SK-N-SH (cell line): ENCODE data around the gene ADK. TPM values are rescaled to one million over a fixed set of nuclear protein-coding genes. Genes with fewer than 3 reads are reported as not detected.

Experiments
- CTCF ChIA-PET: fragments of 300-600, 350-600 bp; formaldehyde crosslinking; extraction: SDS; loops from one replicate; lab custom pipeline; 2021; lab: Yijun Ruan, JAX
- POLR2A ChIA-PET: fragments of 350-600 bp; sonication (Branson Sonifier 250); formaldehyde crosslinking; extraction: SDS; loops from one replicate; lab custom pipeline; 2020; ENCODE audit warnings: antibody characterized with exemption, inconsistent platforms; lab: Yijun Ruan, JAX
- DNase-seq: peaks from one replicate; pipeline ENCODE4 v3.0.0; 2012
- H2AFZ ChIP-seq: fragments of 200-600 bp; sonication (generic); 2 replicates; pipeline ENCODE4 v1.8.1; 2016; ENCODE audit warnings: antibody characterized with exemption, mild to moderate bottlenecking, low read depth
- H3F3A ChIP-seq: fragments of 200-600 bp; sonication (generic); replicated peaks from 2 replicates; pipeline ENCODE3; 2016; ENCODE audit warnings: antibody characterized with exemption, mild to moderate bottlenecking; ENCODE audit not compliant: insufficient read depth
- H3K27ac ChIP-seq, 2 experiments: fragments of 200-500 bp in 1 of 2; fragments of 200-600 bp in 1 of 2; sonication (Bioruptor generic) in 1 of 2; sonication (generic), shearing (Covaris generic) in 1 of 2; 2 replicates each; pipeline versions ENCODE4 v1.5.1 to v1.6.1; 2014 to 2016; ENCODE audit warnings: low read depth in 2 of 2, inconsistent platforms in 1 of 2, low read length in 1 of 2, mild to moderate bottlenecking in 1 of 2, mixed read lengths in 1 of 2
- H3K27me3 ChIP-seq: fragments of 200-600 bp; sonication (generic), shearing (Covaris generic); 2 replicates; pipeline ENCODE4 v1.6.1; 2016; ENCODE audit warnings: mixed run types; ENCODE audit not compliant: insufficient read depth
- H3K36me3 ChIP-seq, 2 experiments: fragments of 200-500 bp in 1 of 2; fragments of 200-600 bp in 1 of 2; sonication (Bioruptor generic) in 1 of 2; sonication (generic) in 1 of 2; replicated peaks in 1 of 2; 2 replicates each; pipeline versions ENCODE3 to v1.5.1; 2014 to 2016; ENCODE audit warnings: low read length in 1 of 2, mild to moderate bottlenecking in 1 of 2; ENCODE audit not compliant: insufficient read depth in 2 of 2, control insufficient read depth in 1 of 2
- H3K4me1 ChIP-seq, 2 experiments: fragments of 200-500 bp in 1 of 2; fragments of 200-600 bp in 1 of 2; sonication (Bioruptor generic) in 1 of 2; sonication (generic), shearing (Covaris generic) in 1 of 2; 2 replicates each; pipeline versions ENCODE4 v1.5.1 to v1.6.1; 2014 to 2016; ENCODE audit warnings: low read depth in 1 of 2, low read length in 1 of 2, mixed run types in 1 of 2; ENCODE audit not compliant: insufficient read depth in 2 of 2, control insufficient read depth in 1 of 2
- H3K4me2 ChIP-seq: fragments of 200-600 bp; sonication (generic), shearing (Covaris generic); 2 replicates; pipeline ENCODE4 v1.6.1; 2017; ENCODE audit warnings: mixed run types
- H3K4me3 ChIP-seq, 2 experiments: fragments of 200-500 bp in 1 of 2; fragments of 200-600 bp in 1 of 2; sonication (Bioruptor generic) in 1 of 2; sonication (generic), shearing (Covaris generic) in 1 of 2; 2 replicates each; pipeline versions ENCODE4 v1.5.1 to v1.8.1; 2014 to 2016; ENCODE audit warnings: low read depth in 2 of 2, inconsistent platforms in 1 of 2, low read length in 1 of 2, mild to moderate bottlenecking in 1 of 2, mixed read lengths in 1 of 2, moderate library complexity in 1 of 2
- H3K79me2 ChIP-seq: fragments of 200-600 bp; sonication (generic); 2 replicates; pipeline ENCODE4 v1.8.1; 2017; ENCODE audit warnings: mild to moderate bottlenecking; ENCODE audit not compliant: insufficient read depth
- H3K9ac ChIP-seq: fragments of 200-600 bp; sonication (generic); 2 replicates; pipeline ENCODE4 v1.6.1; 2017; ENCODE audit warnings: mixed run types
- H3K9me2 ChIP-seq: fragments of 200-600 bp; sonication (generic); 2 replicates; pipeline ENCODE4 v1.6.1; 2017; ENCODE audit warnings: mixed run types
- H3K9me3 ChIP-seq: fragments of 200-600 bp; sonication (generic); 2 replicates; pipeline ENCODE4 v1.6.1; 2017; ENCODE audit warnings: mixed run types, mild to moderate bottlenecking, moderate library complexity
- H4K20me1 ChIP-seq: fragments of 200-600 bp; sonication (generic); 2 replicates; pipeline ENCODE4 v1.6.1; 2017; ENCODE audit warnings: mild to moderate bottlenecking, mixed run types; ENCODE audit not compliant: insufficient read depth
- CHD2 ChIP-seq: fragments of 150-350 bp; IDR thresholded peaks from 2 replicates; pipeline ENCODE4 v1.6.1; 2018; ENCODE audit warnings: low read length; ENCODE audit not compliant: partially characterized antibody
- EP300 ChIP-seq, 2 experiments: IDR thresholded peaks; 2 replicates each; pipeline versions ENCODE4 v1.4.0 to v1.6.1; 2012; ENCODE audit warnings: borderline replicate concordance in 1 of 2, low read depth in 1 of 2, low read length in 1 of 2
- GABPA ChIP-seq: IDR thresholded peaks from 2 replicates; pipeline ENCODE4 v1.4.0; 2012; ENCODE audit warnings: low read depth, mild to moderate bottlenecking
- GATA2 ChIP-seq: sonication (generic); formaldehyde crosslinking; IDR thresholded peaks from 2 replicates; pipeline ENCODE4 v1.5.0; 2020; ENCODE audit warnings: mild to moderate bottlenecking, missing genetic modification reagents
- JUND ChIP-seq: IDR thresholded peaks from 2 replicates; pipeline ENCODE4 v1.4.0; 2012
- MEF2A ChIP-seq: IDR thresholded peaks from 2 replicates; pipeline ENCODE4 v1.4.0; 2012; ENCODE audit warnings: low read depth, borderline replicate concordance
- NFIC ChIP-seq: IDR thresholded peaks from 2 replicates; pipeline ENCODE4 v1.4.0; 2012; ENCODE audit warnings: borderline replicate concordance
- NRF1 ChIP-seq: IDR thresholded peaks from 2 replicates; pipeline ENCODE4 v1.6.1; 2012; ENCODE audit warnings: low read depth, mild to moderate bottlenecking, low read length
- POLR2AphosphoS5 ChIP-seq: IDR thresholded peaks from 2 replicates; pipeline ENCODE4 v1.6.1; 2012; ENCODE audit warnings: low read depth, low read length
- RAD21 ChIP-seq: IDR thresholded peaks from 2 replicates; pipeline ENCODE4 v1.6.1; 2012; ENCODE audit warnings: mild to moderate bottlenecking, low read length
- RCOR1 ChIP-seq: fragments of 150-350 bp; IDR thresholded peaks from 2 replicates; pipeline ENCODE4 v1.6.1; 2017; ENCODE audit warnings: antibody characterized with exemption, low read length
- RFX5 ChIP-seq: IDR thresholded peaks from 2 replicates; pipeline ENCODE4 v1.6.1; 2012; ENCODE audit warnings: mild to moderate bottlenecking, improper control_type of control experiment, low read length
- RXRA ChIP-seq: IDR thresholded peaks from 2 replicates; pipeline ENCODE4 v1.4.0; 2012; ENCODE audit warnings: low read depth, mild to moderate bottlenecking, borderline replicate concordance
- SIN3A ChIP-seq: IDR thresholded peaks from 2 replicates; pipeline ENCODE4 v1.6.1; 2012; ENCODE audit warnings: low read depth, mild to moderate bottlenecking, low read length, moderate library complexity, borderline replicate concordance
- SMC3 ChIP-seq: IDR thresholded peaks from 2 replicates; pipeline ENCODE4 v1.6.1; 2012; ENCODE audit warnings: low read depth, low read length, improper control_type of control experiment
- TAF1 ChIP-seq: IDR thresholded peaks from 2 replicates; pipeline ENCODE4 v1.6.1; 2012; ENCODE audit warnings: low read depth, mild to moderate bottlenecking, low read length, moderate library complexity, borderline replicate concordance
- USF2 ChIP-seq: fragments of 150-350 bp; IDR thresholded peaks from 2 replicates; pipeline ENCODE4 v1.6.1; 2017; ENCODE audit warnings: antibody characterized with exemption, low read length, low read depth, borderline replicate concordance
- YY1 ChIP-seq: IDR thresholded peaks from 2 replicates; pipeline ENCODE4 v1.4.0; 2012; ENCODE audit warnings: low read depth, mild to moderate bottlenecking
- WGBS: methylation state at CpG from one replicate; pipeline ENCODE4 v1.1.6; 2017; ENCODE audit warnings: low lambda C conversion rate; 5-methylcytosine and 5-hydroxymethylcytosine counted together
- polyA plus RNA-seq, 3 experiments: library from polyadenylated mRNA; depleted of rRNA; stranded (reverse); fragments of >200 nt; gene quantifications; 2 replicates each; pipeline ENCODE4 v1.2.3, GENCODE V29; 2012
- TF ChIP-seq, protein P1 (sequence below): fragments of 150-350 bp; IDR thresholded peaks from 2 replicates; pipeline ENCODE4 v1.6.1; 2016; ENCODE audit warnings: mild to moderate bottlenecking, low read depth, low read length
- TF ChIP-seq, protein P2 (sequence below): IDR thresholded peaks from 2 replicates; pipeline ENCODE4; 2012

Gene ADK
- polyA plus RNA-seq, 1 of the 3 experiments (the other 2 are of a cell fraction) = 25.1 TPM

DNA sequence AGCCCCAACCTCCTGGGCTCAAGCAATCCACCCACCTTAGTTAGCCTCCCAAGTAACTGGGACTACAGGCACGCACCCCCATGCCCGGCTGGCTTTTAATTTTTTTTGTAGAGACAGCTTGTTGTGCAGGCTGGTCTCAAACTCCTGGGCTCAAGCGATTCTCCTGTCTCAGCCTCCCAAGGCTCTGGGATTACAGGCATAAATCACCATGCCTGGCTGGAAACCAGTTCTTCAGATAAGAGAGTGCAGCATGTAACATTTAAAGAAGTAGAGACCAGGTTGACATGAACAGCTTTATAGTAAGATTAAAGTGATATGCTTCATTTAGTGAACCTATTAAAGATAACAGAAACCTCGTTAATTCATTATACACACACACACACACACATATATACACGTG is 507.5 kb downstream of the ADK start:
- H4K20me1 ChIP-seq = no peaks in the 10 kb centered on the region
- no peaks in the 10 kb centered on the region for H3K27me3 ChIP-seq
- ChIA-PET POLR2A (no interaction called here), CTCF (no interaction called here)
- H3K79me2 ChIP-seq = no peaks in the 10 kb centered on the region
- DNase-seq = no peak
- no peaks in the 10 kb centered on the region for H3K4me1 ChIP-seq
- TF ChIP-seq RAD21 (no peak), NFIC (no peak), USF2 (no peak), YY1 (no peak), TAF1 (no peak), GABPA (no peak), CHD2 (no peak), RFX5 (no peak), MEF2A (no peak)
- H3K9me3 ChIP-seq = no peaks in the 10 kb centered on the region
- no peaks in the 10 kb centered on the region for H3K9me2 ChIP-seq
- H2AFZ ChIP-seq = no peak overlapping the region
- H3F3A ChIP-seq = peaks cover 2% of the 10 kb centered on the region
- H3K36me3 ChIP-seq = no peaks in the 10 kb centered on the region
- 91% methylated on average over 5 of the region's 5 CpGs for WGBS
- H3K9ac ChIP-seq = no peak overlapping the region
- no peak overlapping the region for H3K4me2 ChIP-seq
- no peak overlapping the region for H3K4me3 ChIP-seq
- no peak overlapping the region for H3K27ac ChIP-seq

DNA sequence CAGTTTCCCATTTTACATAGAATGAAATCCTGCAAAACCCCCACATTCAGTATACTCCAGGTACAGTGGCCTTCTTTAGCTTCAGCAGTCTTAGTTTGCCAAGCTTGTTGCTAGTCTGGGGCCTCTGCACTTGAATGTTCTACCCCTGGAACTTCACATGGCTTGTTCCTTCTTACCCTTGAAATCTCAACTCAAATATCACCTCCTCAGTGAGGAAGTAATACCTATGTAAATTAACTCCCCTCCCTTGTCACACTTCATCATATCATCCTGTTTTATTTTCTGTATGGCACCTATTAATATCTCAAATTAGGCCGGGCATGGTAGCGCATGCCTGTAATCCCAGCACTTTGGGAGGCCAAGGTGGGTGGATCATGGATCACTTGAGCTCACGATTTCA is 511.6 kb downstream of the ADK start:
- no peaks in the 10 kb centered on the region for H4K20me1 ChIP-seq
- H3K79me2 ChIP-seq = no peaks in the 10 kb centered on the region
- TF ChIP-seq GATA2 (CRISPR knock-in tag) (no peak), JUND (no peak), MEF2A (no peak)
- no peak overlapping the region for H3K4me3 ChIP-seq
- ChIA-PET POLR2A (no interaction called here), CTCF (no interaction called here)
- no peak overlapping the region for H3K27ac ChIP-seq
- no peaks in the 10 kb centered on the region for H3K36me3 ChIP-seq
- H3K4me1 ChIP-seq = no peaks in the 10 kb centered on the region
- H3K27me3 ChIP-seq = no peaks in the 10 kb centered on the region
- no peaks in the 10 kb centered on the region for H3K9me3 ChIP-seq
- no peak for DNase-seq
- H3K9me2 ChIP-seq = 0 out of 2 replicates have a peak, but pooled peaks cover 5% of the 10 kb centered on the region
- H3K9ac ChIP-seq = no peak overlapping the region
- no peak overlapping the region for H2AFZ ChIP-seq
- no peak overlapping the region for H3K4me2 ChIP-seq
- WGBS = 95% methylated on average over 3 of the region's 3 CpGs
- H3F3A ChIP-seq = peaks cover 2% of the 10 kb centered on the region

- no peak overlapping the region for H3K4me3 ChIP-seq
- H3K9me2 ChIP-seq = no peaks in the 10 kb centered on the region
- POLR2A ChIA-PET = no interaction called here
- no peak overlapping the region for H2AFZ ChIP-seq
- peak; percentile 52 for DNase-seq
- no peaks in the 10 kb centered on the region for H3K79me2 ChIP-seq
- no peaks in the 10 kb centered on the region for H4K20me1 ChIP-seq
- H3K27me3 ChIP-seq = no peaks in the 10 kb centered on the region
- no peaks in the 10 kb centered on the region for H3K9me3 ChIP-seq
- WGBS = 32% methylated on average over 3 of the region's 3 CpGs
- peaks cover 0 to 29% of the 10 kb centered on the region in 2 experiments for H3K36me3 ChIP-seq
- H3K4me2 ChIP-seq = no peak overlapping the region
- H3K27ac ChIP-seq = peak overlapping the region; percentile 9 to 18; a peak in 2 of 4 replicates
- H3F3A ChIP-seq = no peaks in the 10 kb centered on the region
- TF ChIP-seq RAD21 = peak; percentile 22; the same call in 1 of the 2 replicates
- TF ChIP-seq EP300 (IDR thresholded peaks at IDR 0.05; ENCODE audit: borderline replicate concordance in 1 of 2, low read depth in 1 of 2, low read length in 1 of 2) = peak in 1 of 2 experiments; percentile 69; a peak in 2 of 4 replicates
- TF ChIP-seq TAF1 = no peak
- TF ChIP-seq RCOR1 = 0 out of 2 replicates have a peak, but pooled peaks have one; percentile 56
- TF ChIP-seq, protein P1, sequence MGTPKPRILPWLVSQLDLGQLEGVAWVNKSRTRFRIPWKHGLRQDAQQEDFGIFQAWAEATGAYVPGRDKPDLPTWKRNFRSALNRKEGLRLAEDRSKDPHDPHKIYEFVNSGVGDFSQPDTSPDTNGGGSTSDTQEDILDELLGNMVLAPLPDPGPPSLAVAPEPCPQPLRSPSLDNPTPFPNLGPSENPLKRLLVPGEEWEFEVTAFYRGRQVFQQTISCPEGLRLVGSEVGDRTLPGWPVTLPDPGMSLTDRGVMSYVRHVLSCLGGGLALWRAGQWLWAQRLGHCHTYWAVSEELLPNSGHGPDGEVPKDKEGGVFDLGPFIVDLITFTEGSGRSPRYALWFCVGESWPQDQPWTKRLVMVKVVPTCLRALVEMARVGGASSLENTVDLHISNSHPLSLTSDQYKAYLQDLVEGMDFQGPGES = no peak
- no peak for TF ChIP-seq RXRA
- TF ChIP-seq SMC3 = no peak
- no peak for TF ChIP-seq SIN3A
- TF ChIP-seq NRF1 = no peak
- TF ChIP-seq, protein P2, sequence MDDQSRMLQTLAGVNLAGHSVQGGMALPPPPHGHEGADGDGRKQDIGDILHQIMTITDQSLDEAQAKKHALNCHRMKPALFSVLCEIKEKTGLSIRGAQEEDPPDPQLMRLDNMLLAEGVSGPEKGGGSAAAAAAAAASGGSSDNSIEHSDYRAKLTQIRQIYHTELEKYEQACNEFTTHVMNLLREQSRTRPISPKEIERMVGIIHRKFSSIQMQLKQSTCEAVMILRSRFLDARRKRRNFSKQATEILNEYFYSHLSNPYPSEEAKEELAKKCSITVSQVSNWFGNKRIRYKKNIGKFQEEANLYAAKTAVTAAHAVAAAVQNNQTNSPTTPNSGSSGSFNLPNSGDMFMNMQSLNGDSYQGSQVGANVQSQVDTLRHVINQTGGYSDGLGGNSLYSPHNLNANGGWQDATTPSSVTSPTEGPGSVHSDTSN = peak; percentile 32; the same call in 1 of the 2 replicates
- TF ChIP-seq POLR2AphosphoS5 = no peak
- peak; percentile 51; the same call in 1 of the 2 replicates for TF ChIP-seq GATA2 (CRISPR knock-in tag)
- TF ChIP-seq USF2 = no peak
- TF ChIP-seq JUND = no peak
- TF ChIP-seq, all 33 proteins: peak for 5
- no peak overlapping the region for H3K9ac ChIP-seq
- CTCF ChIA-PET = no interaction called here
- H3K4me1 ChIP-seq = peaks cover 0 to 2% of the 10 kb centered on the region in 2 experiments; a peak in 1 of 4 replicates
Observed at GRCh38 chr10:74669210-74669609, 518.2 kb downstream of the ADK start.
